Activated B cell treated with CpG ODN at 0.5 μM for 24 hours (primary cell): ENCODE data around the gene NRG3. TPM values are rescaled to one million over a fixed set of nuclear protein-coding genes. Genes with fewer than 3 reads are reported as not detected.
"Not testable (repeated sequence)": the region's sequence is repeated elsewhere in the genome, so short reads cannot be mapped to it uniquely, and the experiment has no call there.

ENCODE experiments used
- ATAC-seq: fragments of 200-7000 bp; cut with Tn5 transposase; one replicate; pipeline ENCODE4 v1.10.0; 2021; ENCODE audit warnings: low read depth, mild to moderate bottlenecking, moderate library complexity
- CTCF ChIA-PET: fragments of 350-600 bp; sonication (Branson Sonifier 250); formaldehyde crosslinking; loops from one replicate; lab custom pipeline; 2021; ENCODE audit warnings: antibody characterized with exemption; lab: Charles Lee
- POLR2A ChIA-PET: fragments of 350-600 bp; sonication (Branson Sonifier 250); formaldehyde crosslinking; loops from one replicate; lab custom pipeline; 2021; ENCODE audit warnings: antibody characterized with exemption; lab: Charles Lee
- DNase-seq: peaks from one replicate; pipeline ENCODE4 v3.0.0; 2022
- H3K27ac Mint-ChIP-seq: one replicate; pipeline ENCODE4 v1.8.0; 2020; ENCODE audit warnings: mixed read lengths
- H3K27me3 Mint-ChIP-seq: one replicate; pipeline ENCODE4 v1.8.0; 2021; ENCODE audit warnings: mixed read lengths
- H3K36me3 Mint-ChIP-seq: one replicate; pipeline ENCODE4 v1.8.0; 2021; ENCODE audit warnings: low read depth, mixed read lengths
- H3K4me1 Mint-ChIP-seq: one replicate; pipeline ENCODE4 v1.8.0; 2021; ENCODE audit warnings: mixed read lengths
- H3K4me3 Mint-ChIP-seq: one replicate; pipeline ENCODE4 v1.8.0; 2020; ENCODE audit warnings: mild to moderate bottlenecking, mixed read lengths
- H3K9me3 Mint-ChIP-seq: one replicate; pipeline ENCODE4 v1.8.0; 2020; ENCODE audit warnings: mixed read lengths
- intact Hi-C: fragments of 100-400 bp; cut with micrococcal nuclease; formaldehyde crosslinking; loops from one replicate; pipeline ENCODE4 v1.15.1; 2024
- total RNA-seq: library from RNA; stranded (reverse); gene quantifications from 2 replicates; pipeline ENCODE4 v1.2.3, GENCODE V29; 2022
- TF ChIP-seq, protein P1 (sequence below): fragments of 200-600 bp; IDR thresholded peaks from one replicate; pipeline ENCODE4 v1.8.0; 2022; ENCODE audit warnings: antibody characterized with exemption, mild to moderate bottlenecking

Gene NRG3
- total RNA-seq, 1 donor from 2014 or later = not detected

GRCh38 chr10:82969405-82969804 lies 1094.4 kb downstream of the NRG3 start:
- ChIA-PET CTCF (no interaction called here), POLR2A (no interaction called here)
- Mint-ChIP-seq H3K27me3 (no peaks in the 10 kb centered on the region), H3K4me3 (no peak overlapping the region), H3K4me1 (no peaks in the 10 kb centered on the region), H3K9me3 (no peaks in the 10 kb centered on the region), H3K27ac (no peak overlapping the region), H3K36me3 (no peaks in the 10 kb centered on the region)
- intact Hi-C loops = no loop called here
- no peak for ATAC-seq
- TF ChIP-seq, protein P1, sequence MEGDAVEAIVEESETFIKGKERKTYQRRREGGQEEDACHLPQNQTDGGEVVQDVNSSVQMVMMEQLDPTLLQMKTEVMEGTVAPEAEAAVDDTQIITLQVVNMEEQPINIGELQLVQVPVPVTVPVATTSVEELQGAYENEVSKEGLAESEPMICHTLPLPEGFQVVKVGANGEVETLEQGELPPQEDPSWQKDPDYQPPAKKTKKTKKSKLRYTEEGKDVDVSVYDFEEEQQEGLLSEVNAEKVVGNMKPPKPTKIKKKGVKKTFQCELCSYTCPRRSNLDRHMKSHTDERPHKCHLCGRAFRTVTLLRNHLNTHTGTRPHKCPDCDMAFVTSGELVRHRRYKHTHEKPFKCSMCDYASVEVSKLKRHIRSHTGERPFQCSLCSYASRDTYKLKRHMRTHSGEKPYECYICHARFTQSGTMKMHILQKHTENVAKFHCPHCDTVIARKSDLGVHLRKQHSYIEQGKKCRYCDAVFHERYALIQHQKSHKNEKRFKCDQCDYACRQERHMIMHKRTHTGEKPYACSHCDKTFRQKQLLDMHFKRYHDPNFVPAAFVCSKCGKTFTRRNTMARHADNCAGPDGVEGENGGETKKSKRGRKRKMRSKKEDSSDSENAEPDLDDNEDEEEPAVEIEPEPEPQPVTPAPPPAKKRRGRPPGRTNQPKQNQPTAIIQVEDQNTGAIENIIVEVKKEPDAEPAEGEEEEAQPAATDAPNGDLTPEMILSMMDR = no peak
- no peak for DNase-seq

DNA sequence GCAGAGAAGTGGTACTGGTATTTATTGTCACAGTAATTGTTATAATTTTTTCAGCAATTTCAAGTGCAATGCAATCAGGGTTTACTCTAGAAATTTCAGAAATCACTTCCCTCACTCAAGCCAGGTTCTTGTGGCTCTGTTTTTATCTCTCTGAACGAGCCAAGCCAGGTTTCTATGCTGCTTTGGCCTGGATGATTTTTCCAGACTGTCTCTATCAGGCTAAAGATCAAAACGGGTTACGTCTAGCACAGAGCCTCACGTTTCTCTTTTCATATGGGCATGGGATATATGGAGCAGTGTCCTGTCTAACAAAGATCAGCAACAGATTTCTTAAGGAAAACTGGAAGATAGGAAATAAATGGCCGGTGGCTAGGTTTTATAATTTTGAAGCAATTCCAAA lies 1105.3 kb downstream of the NRG3 start:
- DNase-seq = no peak
- no peak for ATAC-seq
- CTCF ChIA-PET = no interaction called here
- H3K4me1 Mint-ChIP-seq = no peaks in the 10 kb centered on the region
- no peak overlapping the region for H3K4me3 Mint-ChIP-seq
- POLR2A ChIA-PET = no interaction called here
- no peak overlapping the region for H3K27ac Mint-ChIP-seq
- intact Hi-C loops = no loop called here
- H3K36me3 Mint-ChIP-seq = no peaks in the 10 kb centered on the region
- TF ChIP-seq, protein P1 = no peak
- H3K9me3 Mint-ChIP-seq = peaks cover 5% of the 10 kb centered on the region
- H3K27me3 Mint-ChIP-seq = no peaks in the 10 kb centered on the region

GRCh38 chr10:82981137-82981723 lies 1106.2 kb downstream of the NRG3 start:
- Mint-ChIP-seq H3K27me3 (no peaks in the 10 kb centered on the region), H3K27ac (no peak overlapping the region), H3K4me1 (no peaks in the 10 kb centered on the region), H3K9me3 (peaks cover 5% of the 10 kb centered on the region), H3K4me3 (no peak overlapping the region), H3K36me3 (no peaks in the 10 kb centered on the region)
- intact Hi-C loops = no loop called here
- TF ChIP-seq, protein P1 = no peak
- ATAC-seq = no peak
- CTCF ChIA-PET = no interaction called here
- POLR2A ChIA-PET = no interaction called here
- DNase-seq = no peak

GRCh38 chr10:82982110-82982608 lies 1107.2 kb downstream of the NRG3 start:
- ATAC-seq (no peak), DNase-seq (no peak)
- no peaks in the 10 kb centered on the region for H3K4me1 Mint-ChIP-seq
- ChIA-PET CTCF (no interaction called here), POLR2A (no interaction called here)
- intact Hi-C loops = no loop called here
- TF ChIP-seq, protein P1 = no peak
- H3K36me3 Mint-ChIP-seq = no peaks in the 10 kb centered on the region
- peaks cover 5% of the 10 kb centered on the region for H3K9me3 Mint-ChIP-seq
- no peaks in the 10 kb centered on the region for H3K27me3 Mint-ChIP-seq
- no peak overlapping the region for H3K27ac Mint-ChIP-seq
- H3K4me3 Mint-ChIP-seq = no peak overlapping the region

GRCh38 chr10:82986216-82986615 lies 1111.2 kb downstream of the NRG3 start:
- Mint-ChIP-seq H3K27me3 (no peaks in the 10 kb centered on the region), H3K4me1 (no peaks in the 10 kb centered on the region), H3K36me3 (no peaks in the 10 kb centered on the region), H3K9me3 (peaks cover 7% of the 10 kb centered on the region), H3K27ac (no peak overlapping the region), H3K4me3 (no peak overlapping the region)
- ATAC-seq (no peak), DNase-seq (no peak)
- CTCF ChIA-PET = no interaction called here
- TF ChIP-seq, protein P1 = no peak
- POLR2A ChIA-PET = no interaction called here
- intact Hi-C loops = no loop called here

DNA sequence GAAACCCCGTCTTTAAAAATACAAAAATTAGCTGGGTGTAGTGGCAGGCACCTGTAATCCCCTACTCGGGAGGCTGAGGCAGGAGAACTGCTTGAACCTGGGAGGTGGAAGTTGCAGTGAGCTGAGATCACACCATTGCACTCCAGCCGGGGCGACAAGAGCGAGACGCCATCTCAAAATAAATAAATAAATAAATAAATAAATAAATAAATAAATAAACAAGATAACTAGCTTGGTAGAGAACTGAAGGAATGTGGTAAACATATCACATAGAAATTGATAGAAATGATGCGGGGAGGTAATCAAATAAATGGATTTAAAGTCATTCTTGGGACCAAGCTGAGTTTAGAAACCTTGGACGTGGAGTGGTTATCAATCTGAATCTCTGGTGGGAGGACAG lies 1131.5 kb downstream of the NRG3 start:
- H3K4me1 Mint-ChIP-seq, CTCF ChIA-PET, DNase-seq, H3K27ac Mint-ChIP-seq, intact Hi-C loops, ATAC-seq, POLR2A ChIA-PET, H3K36me3 Mint-ChIP-seq, H3K27me3 Mint-ChIP-seq, H3K9me3 Mint-ChIP-seq, H3K4me3 Mint-ChIP-seq: not testable (repeated sequence)
